Hepatocyte (in vitro differentiated cells): ENCODE measurements around the gene IL1RN.

Experiments used
- CTCF ChIP-seq: fragments of 200-600 bp; sonication (generic); IDR thresholded peaks from 2 replicates; pipeline ENCODE4 v1.5.1; 2016; ENCODE audit warnings: antibody characterized with exemption, mild to moderate bottlenecking; ENCODE audit not compliant: poor library complexity
- EZH2phosphoT487 ChIP-seq: fragments of 200-600 bp; sonication (generic); IDR thresholded peaks from one replicate; pipeline ENCODE4 v1.6.1; 2018; ENCODE audit warnings: antibody characterized with exemption, mild to moderate bottlenecking, low read depth, moderate library complexity; ENCODE audit not compliant: unreplicated experiment, severe bottlenecking

GRCh38 chr2:113117541-113118262 lies 9.7 kb upstream of the IL1RN start:
- TF ChIP-seq CTCF (no peak), EZH2phosphoT487 (no peak)
